Vagina (tissue), 2 donors: ENCODE results near the gene DENND5B.

Experiments used
- CTCF ChIP-seq, 3 experiments: fragments of 450-650 bp in 2 of 3; fragments of 200-600 bp in 1 of 3; sonication (generic) in 1 of 3; IDR thresholded peaks; one replicate each; pipeline ENCODE4 v1.5.1; 2017 to 2019; ENCODE audit warnings: antibody characterized with exemption in 3 of 3, mild to moderate bottlenecking in 2 of 3, moderate library complexity in 2 of 3
- POLR2AphosphoS5 ChIP-seq, 2 donors: sonication (generic); formaldehyde crosslinking; IDR thresholded peaks; one replicate each; pipeline ENCODE4 v1.9.0; 2017; ENCODE audit warnings: antibody characterized with exemption in 2 of 2, mild to moderate bottlenecking in 2 of 2, low read depth in 1 of 2; ENCODE audit not compliant: insufficient read depth in 1 of 2

DNA sequence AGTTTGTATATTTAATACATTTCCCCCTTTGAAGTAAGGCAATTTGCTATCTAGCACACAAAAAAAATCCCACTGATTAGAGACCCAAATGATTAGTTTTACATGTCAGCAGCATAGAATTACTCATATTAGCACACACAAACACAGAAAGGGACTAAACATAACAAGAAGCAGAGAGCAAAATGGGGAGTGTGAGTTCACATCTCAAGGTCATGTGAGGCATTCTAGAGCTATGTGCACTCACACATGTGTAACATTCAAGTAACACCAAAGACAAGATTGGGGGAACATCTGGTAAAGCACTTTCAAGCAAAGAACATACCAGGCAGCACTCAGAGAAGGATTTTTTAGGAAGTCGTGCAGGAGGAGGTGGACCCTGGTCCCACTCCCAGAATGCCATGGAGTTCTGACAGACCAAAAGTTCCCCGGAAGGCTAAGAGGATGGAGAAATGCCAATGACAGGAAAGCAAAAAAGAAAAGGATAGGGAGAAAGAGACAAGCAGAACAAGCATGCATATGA is 159.2 kb downstream of the DENND5B start:
- TF ChIP-seq CTCF (IDR thresholded peaks at IDR 0.05) (no peak), POLR2AphosphoS5 (IDR thresholded peaks at IDR 0.05; ENCODE audit: insufficient read depth in 1 of 2, low read depth in 1 of 2) (no peak)
